Sciatic nerve (tissue), 2 donors: ENCODE data around the gene CD34. TPM values are rescaled to one million over a fixed set of nuclear protein-coding genes. Genes with fewer than 3 reads are reported as not detected.
"Not testable (repeated sequence)": the region's sequence is repeated elsewhere in the genome, so short reads cannot be mapped to it uniquely, and the experiment has no call there.

Source experiments
- ATAC-seq: fragments of 200-7000 bp; cut with Tn5 transposase; one replicate; pipeline ENCODE4 v1.9.1; 2020; ENCODE audit warnings: mild to moderate bottlenecking, moderate library complexity
- DNase-seq: peaks from one replicate; pipeline ENCODE4 v3.0.0-alpha.2; 2020; ENCODE audit warnings: low spot score
- intact Hi-C: fragments of 100-400 bp; cut with DNase I; formaldehyde crosslinking; loops from one replicate; pipeline ENCODE4 v1.14.2; 2022
- total RNA-seq: library from RNA; stranded (reverse); fragmentation: NEBNext Ultra II Directional; extraction: Animal tissue kit (Norgen Biotek cat#: 25700); gene quantifications from one replicate; pipeline ENCODE4 v1.2.1, GENCODE V29; 2021
- donor health status: DM: no; HTN: no; CAD: no.
- donor health status: DM: no; HTN: no; CAD: no.

Gene CD34
- total RNA-seq, 1 donor from 2014 or later: 103 TPM

GRCh38 chr1:207883660-207884250 is 27.2 kb downstream of the CD34 start:
- DNase-seq: no peak
- intact Hi-C loops: no loop called here

GRCh38 chr1:207883104-207883651 is 27.7 kb downstream of the CD34 start:
- no peak for ATAC-seq
- no peak for DNase-seq
- intact Hi-C loops: no loop called here

More at GRCh38 chr1:207883660-207884250, 27.2 kb downstream of the CD34 start:
- ATAC-seq: no peak

GRCh38 chr1:207882692-207883091 is 28.2 kb downstream of the CD34 start:
- ATAC-seq: no peak
- DNase-seq: no peak
- intact Hi-C loops: no loop called here

- ATAC-seq: no peak
- intact Hi-C loops: no loop called here
- no peak for DNase-seq
Measured at GRCh38 chr1:207878939-207879338, 32.0 kb downstream of the CD34 start.

GRCh38 chr1:207877914-207878313 is 33.0 kb downstream of the CD34 start:
- ATAC-seq, DNase-seq, intact Hi-C loops: not testable (repeated sequence)

GRCh38 chr1:207876131-207876530 is 34.8 kb downstream of the CD34 start:
- ATAC-seq: no peak
- intact Hi-C loops: no loop called here

GRCh38 chr1:207875532-207875931 is 35.4 kb downstream of the CD34 start:
- intact Hi-C loops: no loop called here
- no peak for ATAC-seq
- DNase-seq: no peak

More at GRCh38 chr1:207876131-207876530, 34.8 kb downstream of the CD34 start:
- DNase-seq: no peak

GRCh38 chr1:207873055-207873890 is 37.7 kb downstream of the CD34 start:
- DNase-seq: no peak
- intact Hi-C loops: no loop called here
- ATAC-seq: no peak

GRCh38 chr1:207872621-207873020 is 38.3 kb downstream of the CD34 start:
- intact Hi-C loops: no loop called here
- ATAC-seq (no peak), DNase-seq (no peak)

GRCh38 chr1:207871117-207871649 is 39.7 kb downstream of the CD34 start:
- intact Hi-C loops: no loop called here
- ATAC-seq: no peak
- DNase-seq: no peak

- ATAC-seq (no peak), DNase-seq (no peak)
- intact Hi-C loops: no loop called here
Measured at GRCh38 chr1:207870306-207871031, 40.5 kb downstream of the CD34 start.

- intact Hi-C loops: loop anchor here (5.0 kb wide), 1 partner anchor 38 kb away; no protein-coding TSS in a partner anchor
- ATAC-seq (no peak), DNase-seq (no peak)
Measured at GRCh38 chr1:207869859-207870258, 41.1 kb downstream of the CD34 start.

GRCh38 chr1:207868774-207869721 is 41.9 kb downstream of the CD34 start:
- DNase-seq (peak; percentile 86), ATAC-seq (peak; percentile 19)
- intact Hi-C loops: loop anchor here (5.0 kb wide), 1 partner anchor 37 kb away; no protein-coding TSS in a partner anchor

- intact Hi-C loops: loop anchor here (5.0 kb wide), 1 partner anchor 36 kb away; no protein-coding TSS in a partner anchor
- DNase-seq (peak; percentile 81), ATAC-seq (peak; percentile 84)
Measured at GRCh38 chr1:207868251-207868773, 42.6 kb downstream of the CD34 start.

- DNase-seq: peak; percentile 69
- peak; percentile 53 for ATAC-seq
- intact Hi-C loops: loop anchor here (5.0 kb wide), 1 partner anchor 35 kb away; no protein-coding TSS in a partner anchor
Measured at GRCh38 chr1:207867136-207868109, 43.5 kb downstream of the CD34 start.

GRCh38 chr1:207866471-207867135 is 44.3 kb downstream of the CD34 start:
- DNase-seq: peak; percentile 71

More at GRCh38 chr1:207866471-207867135, 44.3 kb downstream of the CD34 start:
- intact Hi-C loops: loop anchor here (5.0 kb wide), 1 partner anchor 34 kb away; no protein-coding TSS in a partner anchor
- peak; percentile 86 for ATAC-seq
